GM23338 (cell line): Measurements from ENCODE around the gene HSPB8. TPM values are rescaled to one million over a fixed set of nuclear protein-coding genes. Genes with fewer than 3 reads are reported as not detected.
A peak's percentile ranks its signal among the peaks of the same experiment; 100 is the strongest.

Source experiments
- ATAC-seq: fragments of 200-7000 bp; cut with Tn5 transposase; 3 replicates; pipeline ENCODE4 v1.9.1; 2020
- DNase-seq: peaks from one replicate; pipeline ENCODE4 v3.0.0-alpha.2; 2015; ENCODE audit warnings: low spot score
- H2AFZ ChIP-seq: fragments of 200-600 bp; sonication (generic); 2 replicates; pipeline ENCODE4 v1.8.0; 2016; ENCODE audit warnings: antibody characterized with exemption, mild to moderate bottlenecking, moderate library complexity
- H3F3A ChIP-seq: fragments of 200-600 bp; sonication (generic); replicated peaks from 2 replicates; pipeline ENCODE4 v1.8.0; 2017; ENCODE audit warnings: antibody characterized with exemption, mixed run types, low read depth
- H3K27ac ChIP-seq: fragments of 200-600 bp; sonication (generic); 2 replicates; pipeline ENCODE4 v1.6.1; 2016; ENCODE audit warnings: low read depth
- H3K27me3 ChIP-seq: fragments of 200-600 bp; sonication (generic); 2 replicates; pipeline ENCODE4 v1.8.0; 2016; ENCODE audit warnings: mild to moderate bottlenecking, mixed run types, moderate library complexity; ENCODE audit not compliant: insufficient read depth
- H3K36me3 ChIP-seq: fragments of 200-600 bp; sonication (generic); 2 replicates; pipeline ENCODE4 v1.8.0; 2016; ENCODE audit warnings: mild to moderate bottlenecking; ENCODE audit not compliant: insufficient read depth
- H3K4me1 ChIP-seq: fragments of 200-600 bp; sonication (generic); 2 replicates; pipeline ENCODE4 v1.8.0; 2016; ENCODE audit warnings: mild to moderate bottlenecking, moderate library complexity; ENCODE audit not compliant: insufficient read depth
- H3K4me2 ChIP-seq: fragments of 200-600 bp; sonication (generic); 2 replicates; pipeline ENCODE4 v1.7.1; 2017; ENCODE audit warnings: mixed run types
- H3K4me3 ChIP-seq: fragments of 200-600 bp; sonication (generic); 2 replicates; pipeline ENCODE4 v1.6.1; 2016; ENCODE audit warnings: mixed run types
- H3K79me2 ChIP-seq: fragments of 200-600 bp; sonication (generic); replicated peaks from 2 replicates; pipeline ENCODE4 v1.8.0; 2017; ENCODE audit warnings: mild to moderate bottlenecking; ENCODE audit not compliant: insufficient read depth
- H3K9me2 ChIP-seq: fragments of 200-600 bp; sonication (generic); 2 replicates; pipeline ENCODE4 v1.8.0; 2017; ENCODE audit not compliant: insufficient read depth
- H4K20me1 ChIP-seq: fragments of 200-600 bp; sonication (generic); replicated peaks from 2 replicates; pipeline ENCODE4 v1.8.0; 2017; ENCODE audit warnings: mild to moderate bottlenecking; ENCODE audit not compliant: insufficient read depth
- H3K27ac Mint-ChIP-seq: 2 replicates; pipeline ENCODE4 v1.8.0; 2020; ENCODE audit warnings: inconsistent platforms, mild to moderate bottlenecking, moderate library complexity, mixed read lengths
- H3K27me3 Mint-ChIP-seq: 3 replicates; pipeline ENCODE4 v1.8.0; 2022; ENCODE audit warnings: low read depth, mild to moderate bottlenecking, moderate library complexity, mixed read lengths, inconsistent platforms; ENCODE audit not compliant: insufficient read depth, poor library complexity
- H3K36me3 Mint-ChIP-seq: 3 replicates; pipeline ENCODE4 v1.8.0; 2021; ENCODE audit warnings: low read depth, mild to moderate bottlenecking, inconsistent platforms, moderate library complexity, mixed read lengths
- H3K4me1 Mint-ChIP-seq: 3 replicates; pipeline ENCODE4 v1.8.0; 2020; ENCODE audit warnings: mild to moderate bottlenecking, inconsistent platforms, mixed read lengths
- H3K4me3 Mint-ChIP-seq: 3 replicates; pipeline ENCODE4 v1.8.0; 2021; ENCODE audit warnings: moderate library complexity, mild to moderate bottlenecking, inconsistent platforms, mixed read lengths
- H3K9me3 Mint-ChIP-seq: 3 replicates; pipeline ENCODE4 v1.8.0; 2020; ENCODE audit warnings: moderate library complexity, mild to moderate bottlenecking, inconsistent platforms, mixed read lengths
- CREB1 ChIP-seq: fragments of 250-450 bp; sonication (Bioruptor Pico); IDR thresholded peaks from 2 replicates; pipeline ENCODE4 v1.5.0; 2020; ENCODE audit warnings: low read depth, mild to moderate bottlenecking, moderate library complexity
- EZH2phosphoT487 ChIP-seq: fragments of 200-600 bp; sonication (generic); IDR thresholded peaks from one replicate; pipeline ENCODE4 v1.8.1; 2018; ENCODE audit warnings: antibody characterized with exemption; ENCODE audit not compliant: unreplicated experiment
- NANOG ChIP-seq: IDR thresholded peaks from 2 replicates; pipeline ENCODE4 v1.6.1; 2016; ENCODE audit warnings: antibody characterized with exemption, borderline replicate concordance
- POLR2AphosphoS5 ChIP-seq: IDR thresholded peaks from 2 replicates; pipeline ENCODE4 v1.6.1; 2016; ENCODE audit warnings: antibody characterized with exemption, low read depth
- ZNF114 ChIP-seq: fragments of 250-450 bp; sonication (Bioruptor Pico); IDR thresholded peaks from 2 replicates; pipeline ENCODE4 v1.5.0; 2020; ENCODE audit warnings: mild to moderate bottlenecking, moderate library complexity
- ZNF331 ChIP-seq: fragments of 250-450 bp; sonication (Bioruptor Pico); IDR thresholded peaks from 2 replicates; pipeline ENCODE4 v1.5.0; 2020; ENCODE audit warnings: low read depth, mild to moderate bottlenecking, moderate library complexity
- polyA plus RNA-seq: library from polyadenylated mRNA; unstranded; fragments of >200 nt; fragmentation: Nextera tagmentation; extraction: Ambion mirVana; gene quantifications from 2 replicates; pipeline ENCODE4 v1.2.1, GENCODE V29; 2016
- total RNA-seq: library from RNA; depleted of rRNA; stranded (reverse); fragments of >200 nt; shearing (Covaris generic); gene quantifications from 2 replicates; pipeline ENCODE4 v1.2.3, GENCODE V29; 2014
- TF ChIP-seq, protein P1 (sequence below): fragments of 250-450 bp; sonication (Bioruptor Pico); IDR thresholded peaks from 2 replicates; pipeline ENCODE4 v1.5.0; 2020; ENCODE audit warnings: mild to moderate bottlenecking, moderate library complexity

The HSPB8 gene
- total and polyA plus RNA-seq, 2 experiments from 2014 or later: 3.5 to 4.8 TPM

DNA sequence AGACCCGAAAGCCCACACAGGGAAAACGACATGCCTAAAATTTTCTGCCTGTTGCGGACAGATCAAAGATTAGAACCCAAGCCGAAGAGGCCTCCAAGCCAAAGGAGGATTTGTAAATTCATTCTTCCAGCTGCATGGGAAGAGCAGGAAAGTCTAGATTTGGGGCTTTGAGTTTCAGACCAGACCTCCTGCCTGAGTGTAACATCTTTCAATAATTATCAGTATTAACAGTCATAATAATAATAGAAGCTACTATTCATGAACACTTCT lies 1.7 kb upstream of the HSPB8 start (continued):
- TF ChIP-seq, protein P1, sequence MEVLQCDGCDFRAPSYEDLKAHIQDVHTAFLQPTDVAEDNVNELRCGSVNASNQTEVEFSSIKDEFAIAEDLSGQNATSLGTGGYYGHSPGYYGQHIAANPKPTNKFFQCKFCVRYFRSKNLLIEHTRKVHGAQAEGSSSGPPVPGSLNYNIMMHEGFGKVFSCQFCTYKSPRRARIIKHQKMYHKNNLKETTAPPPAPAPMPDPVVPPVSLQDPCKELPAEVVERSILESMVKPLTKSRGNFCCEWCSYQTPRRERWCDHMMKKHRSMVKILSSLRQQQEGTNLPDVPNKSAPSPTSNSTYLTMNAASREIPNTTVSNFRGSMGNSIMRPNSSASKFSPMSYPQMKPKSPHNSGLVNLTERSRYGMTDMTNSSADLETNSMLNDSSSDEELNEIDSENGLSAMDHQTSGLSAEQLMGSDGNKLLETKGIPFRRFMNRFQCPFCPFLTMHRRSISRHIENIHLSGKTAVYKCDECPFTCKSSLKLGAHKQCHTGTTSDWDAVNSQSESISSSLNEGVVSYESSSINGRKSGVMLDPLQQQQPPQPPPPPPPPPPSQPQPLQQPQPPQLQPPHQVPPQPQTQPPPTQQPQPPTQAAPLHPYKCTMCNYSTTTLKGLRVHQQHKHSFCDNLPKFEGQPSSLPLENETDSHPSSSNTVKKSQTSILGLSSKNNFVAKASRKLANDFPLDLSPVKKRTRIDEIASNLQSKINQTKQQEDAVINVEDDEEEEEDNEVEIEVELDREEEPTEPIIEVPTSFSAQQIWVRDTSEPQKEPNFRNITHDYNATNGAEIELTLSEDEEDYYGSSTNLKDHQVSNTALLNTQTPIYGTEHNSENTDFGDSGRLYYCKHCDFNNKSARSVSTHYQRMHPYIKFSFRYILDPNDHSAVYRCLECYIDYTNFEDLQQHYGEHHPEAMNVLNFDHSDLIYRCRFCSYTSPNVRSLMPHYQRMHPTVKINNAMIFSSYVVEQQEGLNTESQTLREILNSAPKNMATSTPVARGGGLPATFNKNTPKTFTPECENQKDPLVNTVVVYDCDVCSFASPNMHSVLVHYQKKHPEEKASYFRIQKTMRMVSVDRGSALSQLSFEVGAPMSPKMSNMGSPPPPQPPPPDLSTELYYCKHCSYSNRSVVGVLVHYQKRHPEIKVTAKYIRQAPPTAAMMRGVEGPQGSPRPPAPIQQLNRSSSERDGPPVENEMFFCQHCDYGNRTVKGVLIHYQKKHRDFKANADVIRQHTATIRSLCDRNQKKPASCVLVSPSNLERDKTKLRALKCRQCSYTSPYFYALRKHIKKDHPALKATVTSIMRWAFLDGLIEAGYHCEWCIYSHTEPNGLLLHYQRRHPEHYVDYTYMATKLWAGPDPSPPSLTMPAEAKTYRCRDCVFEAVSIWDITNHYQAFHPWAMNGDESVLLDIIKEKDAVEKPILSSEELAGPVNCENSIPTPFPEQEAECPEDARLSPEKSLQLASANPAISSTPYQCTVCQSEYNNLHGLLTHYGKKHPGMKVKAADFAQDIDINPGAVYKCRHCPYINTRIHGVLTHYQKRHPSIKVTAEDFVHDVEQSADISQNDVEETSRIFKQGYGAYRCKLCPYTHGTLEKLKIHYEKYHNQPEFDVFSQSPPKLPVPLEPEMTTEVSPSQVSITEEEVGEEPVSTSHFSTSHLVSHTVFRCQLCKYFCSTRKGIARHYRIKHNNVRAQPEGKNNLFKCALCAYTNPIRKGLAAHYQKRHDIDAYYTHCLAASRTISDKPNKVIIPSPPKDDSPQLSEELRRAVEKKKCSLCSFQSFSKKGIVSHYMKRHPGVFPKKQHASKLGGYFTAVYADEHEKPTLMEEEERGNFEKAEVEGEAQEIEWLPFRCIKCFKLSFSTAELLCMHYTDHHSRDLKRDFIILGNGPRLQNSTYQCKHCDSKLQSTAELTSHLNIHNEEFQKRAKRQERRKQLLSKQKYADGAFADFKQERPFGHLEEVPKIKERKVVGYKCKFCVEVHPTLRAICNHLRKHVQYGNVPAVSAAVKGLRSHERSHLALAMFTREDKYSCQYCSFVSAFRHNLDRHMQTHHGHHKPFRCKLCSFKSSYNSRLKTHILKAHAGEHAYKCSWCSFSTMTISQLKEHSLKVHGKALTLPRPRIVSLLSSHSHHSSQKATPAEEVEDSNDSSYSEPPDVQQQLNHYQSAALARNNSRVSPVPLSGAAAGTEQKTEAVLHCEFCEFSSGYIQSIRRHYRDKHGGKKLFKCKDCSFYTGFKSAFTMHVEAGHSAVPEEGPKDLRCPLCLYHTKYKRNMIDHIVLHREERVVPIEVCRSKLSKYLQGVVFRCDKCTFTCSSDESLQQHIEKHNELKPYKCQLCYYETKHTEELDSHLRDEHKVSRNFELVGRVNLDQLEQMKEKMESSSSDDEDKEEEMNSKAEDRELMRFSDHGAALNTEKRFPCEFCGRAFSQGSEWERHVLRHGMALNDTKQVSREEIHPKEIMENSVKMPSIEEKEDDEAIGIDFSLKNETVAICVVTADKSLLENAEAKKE (CRISPR knock-in tag): no peak
- no peak for TF ChIP-seq ZNF331 (CRISPR knock-in tag)
- TF ChIP-seq POLR2AphosphoS5: no peak
- no peak for TF ChIP-seq ZNF114 (CRISPR knock-in tag)
- no peak for TF ChIP-seq EZH2phosphoT487

DNA sequence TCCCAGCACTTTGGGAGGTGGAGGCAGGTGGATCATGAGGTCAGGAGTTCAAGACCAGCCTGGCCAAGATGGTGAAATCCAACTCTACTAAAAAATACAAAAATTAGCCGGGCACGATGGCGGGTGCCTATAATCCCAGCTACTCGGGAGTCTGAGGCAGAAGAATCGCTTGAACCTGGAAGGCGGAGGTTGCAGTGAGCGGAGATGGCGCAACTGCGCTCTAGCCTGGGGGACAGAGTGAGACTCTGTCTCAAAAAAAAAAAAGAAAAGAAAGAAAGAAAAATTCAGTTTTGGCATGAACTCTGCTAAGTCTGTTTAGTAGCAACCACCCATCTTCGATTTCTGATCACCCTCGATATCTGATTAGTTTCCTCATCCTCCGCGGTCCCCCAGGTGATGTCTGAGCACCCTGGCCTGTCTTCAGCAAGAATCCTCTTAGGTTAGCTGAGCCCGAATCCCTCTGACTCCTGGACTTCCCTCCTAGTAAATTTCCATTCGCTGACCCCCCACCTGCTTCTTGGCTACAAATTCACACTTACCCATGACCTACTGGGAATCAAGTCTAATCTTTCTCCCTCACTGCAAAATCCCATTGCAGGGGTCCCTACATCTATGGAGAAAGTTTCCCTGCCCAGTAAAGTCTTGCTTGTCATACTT lies 879 bp upstream of the HSPB8 start:
- no peak for ATAC-seq
- Histone ChIP-seq H3K79me2 (no peaks in the 10 kb centered on the region), H3K4me3 (peak overlapping the region; percentile 57; the same call in 1 of the 2 replicates), H3K9me2 (no peaks in the 10 kb centered on the region), H3K4me1 (peaks cover 43% of the 10 kb centered on the region), H3F3A (no peaks in the 10 kb centered on the region), H3K4me2 (peak overlapping the region; percentile 91; the same call in 1 of the 2 replicates), H3K27me3 (no peaks in the 10 kb centered on the region), H4K20me1 (no peaks in the 10 kb centered on the region), H2AFZ (peak overlapping the region; percentile 39), H3K36me3 (no peaks in the 10 kb centered on the region), H3K27ac (no peak overlapping the region)
- H3K4me3 Mint-ChIP-seq: no peak overlapping the region
- peak overlapping the region; percentile 34; the same call in 1 of the 2 replicates for H3K27ac Mint-ChIP-seq
- TF ChIP-seq POLR2AphosphoS5 (no peak), CREB1 (CRISPR knock-in tag) (no peak), NANOG (no peak)
- peaks cover 45% of the 10 kb centered on the region for H3K4me1 Mint-ChIP-seq
- DNase-seq: no peak
- peaks cover 3% of the 10 kb centered on the region for H3K27me3 Mint-ChIP-seq
- H3K9me3 Mint-ChIP-seq: no peaks in the 10 kb centered on the region
- no peaks in the 10 kb centered on the region for H3K36me3 Mint-ChIP-seq
